Ovary (tissue), 3 donors: ENCODE data around the gene FYN.

Source experiments
- POLR2A ChIP-seq: fragments of 450-650 bp; IDR thresholded peaks from one replicate; pipeline ENCODE4 v1.6.1; 2017; ENCODE audit warnings: antibody characterized with exemption, mild to moderate bottlenecking, moderate library complexity
- TF ChIP-seq, protein P1 (sequence below), 3 donors: fragments of 450-650 bp in 2 of 3; fragments of 200-600 bp in 1 of 3; IDR thresholded peaks; one replicate each; pipeline versions ENCODE4 v1.5.1 to v1.8.0; 2016 to 2022; ENCODE audit warnings: antibody characterized with exemption in 3 of 3, mild to moderate bottlenecking in 1 of 3
- donor health status: DM: no; HTN: no; CAD: no.

DNA sequence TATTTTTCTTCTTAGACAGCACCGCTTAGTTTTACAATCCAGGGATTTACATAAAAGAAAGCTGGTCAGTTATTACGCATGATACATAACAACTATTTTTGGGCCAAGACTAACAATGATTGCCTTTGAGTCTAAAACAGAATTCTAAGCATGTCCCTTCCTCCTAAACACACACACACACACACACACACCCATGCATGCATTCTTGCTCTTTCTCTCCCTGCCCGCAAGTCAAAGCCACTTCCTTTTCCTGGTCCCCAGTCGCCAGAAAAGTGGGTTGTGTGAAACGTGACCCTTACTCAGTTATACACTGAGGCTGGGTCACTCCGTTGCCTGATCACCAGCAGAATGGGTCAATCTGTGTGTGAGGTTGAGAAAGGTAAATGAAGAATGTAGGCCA is 31.4 kb downstream of the FYN start:
- no peak for TF ChIP-seq POLR2A
- TF ChIP-seq, protein P1, sequence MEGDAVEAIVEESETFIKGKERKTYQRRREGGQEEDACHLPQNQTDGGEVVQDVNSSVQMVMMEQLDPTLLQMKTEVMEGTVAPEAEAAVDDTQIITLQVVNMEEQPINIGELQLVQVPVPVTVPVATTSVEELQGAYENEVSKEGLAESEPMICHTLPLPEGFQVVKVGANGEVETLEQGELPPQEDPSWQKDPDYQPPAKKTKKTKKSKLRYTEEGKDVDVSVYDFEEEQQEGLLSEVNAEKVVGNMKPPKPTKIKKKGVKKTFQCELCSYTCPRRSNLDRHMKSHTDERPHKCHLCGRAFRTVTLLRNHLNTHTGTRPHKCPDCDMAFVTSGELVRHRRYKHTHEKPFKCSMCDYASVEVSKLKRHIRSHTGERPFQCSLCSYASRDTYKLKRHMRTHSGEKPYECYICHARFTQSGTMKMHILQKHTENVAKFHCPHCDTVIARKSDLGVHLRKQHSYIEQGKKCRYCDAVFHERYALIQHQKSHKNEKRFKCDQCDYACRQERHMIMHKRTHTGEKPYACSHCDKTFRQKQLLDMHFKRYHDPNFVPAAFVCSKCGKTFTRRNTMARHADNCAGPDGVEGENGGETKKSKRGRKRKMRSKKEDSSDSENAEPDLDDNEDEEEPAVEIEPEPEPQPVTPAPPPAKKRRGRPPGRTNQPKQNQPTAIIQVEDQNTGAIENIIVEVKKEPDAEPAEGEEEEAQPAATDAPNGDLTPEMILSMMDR (IDR thresholded peaks at IDR 0.05) = no peak
